Gastrocnemius medialis (tissue), 4 donors: ENCODE results near the gene XXYLT1.

Experiments used
- CTCF ChIP-seq, 5 experiments: fragments of 450-650 bp in 3 of 5; fragments of 200-600 bp in 2 of 5; sonication (generic) in 2 of 5; IDR thresholded peaks in 4 of 5; conservative IDR thresholded peaks in 1 of 5; 1 replicate in 4 of 5; 2 replicates in 1 of 5; pipeline ENCODE4 v1.5.1; 2016 to 2019; ENCODE audit warnings: antibody characterized with exemption in 5 of 5, mild to moderate bottlenecking in 3 of 5, moderate library complexity in 3 of 5
- POLR2A ChIP-seq, 2 donors: fragments of 450-650 bp; IDR thresholded peaks; one replicate each; pipeline ENCODE4 v1.6.1; 2017; ENCODE audit warnings: antibody characterized with exemption in 2 of 2, mild to moderate bottlenecking in 2 of 2, moderate library complexity in 2 of 2

DNA sequence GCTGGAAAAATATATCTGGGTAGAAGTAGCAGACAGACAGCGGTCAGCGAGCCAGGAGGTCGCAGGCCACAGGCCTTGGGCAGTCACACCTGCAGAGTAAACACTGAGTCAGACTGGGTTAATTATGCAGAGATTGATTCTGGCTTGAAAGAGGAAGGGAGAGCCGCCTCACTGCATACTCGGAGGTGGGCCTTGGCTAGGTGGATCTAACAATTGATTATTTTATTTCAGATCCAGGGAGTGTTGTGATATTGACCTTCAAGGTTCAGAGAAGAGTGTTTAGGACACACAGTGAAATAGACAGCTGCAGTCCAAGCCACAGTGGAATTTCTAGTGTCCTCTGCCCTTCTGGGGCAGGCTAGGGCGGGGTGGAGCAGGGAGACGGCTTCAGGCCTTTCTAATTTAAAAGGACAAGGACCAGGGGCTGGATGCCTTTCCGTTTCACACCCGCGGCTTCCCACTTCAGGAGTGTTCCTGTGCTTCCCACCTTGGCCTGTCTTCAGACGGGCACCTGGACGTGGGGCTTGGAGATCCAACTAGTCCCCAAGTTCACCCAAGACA is 237.3 kb downstream of the XXYLT1 start:
- TF ChIP-seq CTCF (IDR thresholded peaks at IDR 0.05 in 4 of 5, conservative IDR thresholded peaks at IDR 0.05 in 1 of 5), result no peak
- no peak for TF ChIP-seq POLR2A (IDR thresholded peaks at IDR 0.05)
